Measurements from ENCODE around the gene TNXB.
"Not testable (repeated sequence)": the region's sequence is repeated elsewhere in the genome, so short reads cannot be mapped to it uniquely, and the experiment has no call there.

- not testable (repeated sequence) for TF ChIP-seq CTCF, POLR2A (IDR thresholded peaks at IDR 0.05)
Observed at GRCh38 chr6:32010856-32011530, 98.1 kb downstream of the TNXB start.
